HUDEP-2 (cell line): ENCODE measurements around the gene SYPL1.

Source experiments
- DNase-seq, 76 experiments: peaks; one replicate each; lab custom pipeline; 2025; ENCODE audit not compliant: unreplicated experiment in 76 of 76; lab: John Stamatoyannopoulos, UW

Gene SYPL1

DNA sequence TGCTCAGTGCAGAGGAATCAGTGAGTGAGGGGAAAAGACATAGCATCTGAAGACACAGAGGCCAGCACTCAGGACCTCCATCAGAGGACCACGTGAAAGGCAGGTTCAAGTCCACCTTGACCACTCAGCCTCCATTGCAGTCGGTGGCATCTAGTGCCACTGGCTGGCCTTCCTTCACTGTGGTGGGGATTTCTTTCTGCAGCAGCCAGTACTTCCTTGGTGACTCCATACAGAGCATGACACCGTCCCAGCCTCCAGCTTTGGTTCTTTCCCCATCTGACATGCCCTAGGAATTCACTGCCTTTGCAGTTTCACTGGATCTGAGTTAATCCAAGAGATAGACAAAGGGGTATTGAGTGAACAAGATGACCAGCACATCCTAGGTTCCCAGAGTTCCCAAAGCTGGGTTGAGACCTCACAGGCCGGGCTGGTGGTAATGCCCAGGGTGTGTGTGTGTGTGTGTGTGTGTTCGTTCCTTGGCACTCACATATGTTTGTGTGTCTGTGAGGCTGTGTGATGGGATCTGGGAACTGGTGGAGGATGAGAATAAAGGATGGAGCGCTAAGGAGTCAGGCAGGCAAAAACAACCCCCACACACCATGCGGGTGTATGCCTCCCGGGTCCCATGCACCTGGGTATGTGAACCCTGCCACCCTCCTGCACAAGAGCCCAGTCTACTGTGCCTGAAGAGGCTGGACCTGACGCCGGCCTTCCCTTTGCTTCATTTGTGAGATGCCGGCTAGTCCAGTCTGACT, 57.8 kb downstream of the SYPL1 start:
- no peak for DNase-seq

DNA sequence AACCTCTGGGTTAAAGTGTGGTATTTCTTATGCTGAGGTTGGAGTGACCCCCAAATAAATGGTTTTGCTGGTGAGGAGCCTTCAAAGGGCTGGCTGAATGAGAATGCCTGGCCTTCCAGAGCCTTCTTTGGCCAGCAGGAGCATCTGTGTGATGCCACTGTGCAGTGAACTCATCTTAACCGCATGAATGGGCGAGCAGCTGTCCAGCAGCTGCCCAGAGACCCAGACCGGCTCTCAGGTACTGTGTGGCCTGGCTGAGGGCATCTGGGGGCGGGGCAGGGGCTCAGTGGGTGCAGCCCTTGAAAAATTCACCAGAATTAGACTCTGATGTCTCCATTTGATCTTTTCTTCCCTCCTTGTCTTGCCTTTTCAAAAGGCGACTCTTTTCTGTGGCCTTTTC, 59.0 kb downstream of the SYPL1 start:
- no peak for DNase-seq

DNA sequence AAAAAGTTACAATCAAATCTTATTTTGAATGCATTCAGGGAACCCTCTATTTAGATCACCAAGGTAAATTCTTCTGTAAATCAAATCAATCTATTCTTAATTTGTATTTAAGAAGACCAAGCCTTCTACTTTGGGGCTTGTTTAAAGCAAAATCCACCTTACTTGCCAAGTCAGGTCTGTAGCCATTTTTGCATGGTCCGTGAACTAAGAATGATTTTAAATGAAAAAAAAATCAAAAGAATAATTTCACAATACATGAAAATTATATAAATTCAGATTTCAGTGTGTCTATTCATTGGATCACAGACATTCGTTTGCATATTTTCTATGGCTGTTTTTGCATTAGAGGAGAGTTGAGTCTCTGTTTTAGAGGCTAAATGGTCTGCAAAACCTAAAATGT, 59.4 kb downstream of the SYPL1 start:
- DNase-seq, result no peak

DNA sequence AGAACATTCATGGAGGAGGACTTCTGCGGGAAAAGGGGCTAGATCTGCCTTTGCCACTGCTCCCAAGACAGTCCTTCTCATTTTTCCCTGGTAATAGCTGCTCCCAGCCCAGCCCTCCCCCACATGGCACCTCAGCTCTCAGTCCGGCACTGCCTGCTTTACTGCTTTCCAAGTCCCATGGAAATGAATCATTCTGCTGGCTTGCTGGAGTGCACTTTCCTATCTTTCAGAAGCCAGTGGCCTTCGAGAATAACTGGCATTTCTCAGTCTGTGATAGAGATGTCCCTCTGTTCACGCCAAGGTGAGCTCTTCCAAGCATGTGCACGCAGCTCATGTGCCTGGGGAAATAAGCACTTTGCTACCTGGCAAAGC, 61.4 kb downstream of the SYPL1 start:
- DNase-seq, result no peak

DNA sequence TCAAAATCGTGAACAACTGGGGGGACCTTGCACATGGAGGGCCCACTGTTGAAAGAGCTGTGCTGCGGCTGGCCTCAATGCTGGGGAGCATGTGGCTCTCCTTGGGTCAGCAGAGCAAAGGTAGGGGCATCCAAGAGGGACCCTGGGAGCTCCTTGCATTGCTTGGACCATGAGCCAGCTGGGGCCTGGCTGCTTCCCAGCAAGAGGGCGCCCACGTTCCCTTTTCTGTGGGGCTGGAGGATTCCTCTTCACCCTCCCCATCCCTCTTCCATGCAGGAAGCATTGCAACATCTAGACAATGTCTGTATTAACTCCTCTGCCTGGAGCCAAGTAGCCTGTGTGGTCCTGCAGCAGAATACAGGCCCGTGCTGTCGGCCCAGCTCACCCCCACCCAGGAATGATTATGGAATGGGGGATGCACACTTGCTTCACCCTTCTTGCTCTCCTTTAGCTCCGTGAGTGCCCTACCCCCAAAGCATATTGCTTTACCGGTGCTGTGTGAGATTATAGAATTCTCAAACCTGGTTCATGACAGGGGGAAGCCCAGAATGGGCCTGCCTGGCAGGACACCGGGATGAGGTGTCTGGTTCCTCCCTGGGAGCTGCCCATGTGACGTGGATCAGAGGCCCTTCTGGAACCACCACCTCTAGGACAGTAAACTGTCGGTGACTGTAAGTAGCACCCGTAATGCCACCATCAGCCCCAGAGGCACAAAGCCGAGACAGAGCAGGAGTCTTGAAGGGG, 61.9 kb downstream of the SYPL1 start:
- no peak for DNase-seq

DNA sequence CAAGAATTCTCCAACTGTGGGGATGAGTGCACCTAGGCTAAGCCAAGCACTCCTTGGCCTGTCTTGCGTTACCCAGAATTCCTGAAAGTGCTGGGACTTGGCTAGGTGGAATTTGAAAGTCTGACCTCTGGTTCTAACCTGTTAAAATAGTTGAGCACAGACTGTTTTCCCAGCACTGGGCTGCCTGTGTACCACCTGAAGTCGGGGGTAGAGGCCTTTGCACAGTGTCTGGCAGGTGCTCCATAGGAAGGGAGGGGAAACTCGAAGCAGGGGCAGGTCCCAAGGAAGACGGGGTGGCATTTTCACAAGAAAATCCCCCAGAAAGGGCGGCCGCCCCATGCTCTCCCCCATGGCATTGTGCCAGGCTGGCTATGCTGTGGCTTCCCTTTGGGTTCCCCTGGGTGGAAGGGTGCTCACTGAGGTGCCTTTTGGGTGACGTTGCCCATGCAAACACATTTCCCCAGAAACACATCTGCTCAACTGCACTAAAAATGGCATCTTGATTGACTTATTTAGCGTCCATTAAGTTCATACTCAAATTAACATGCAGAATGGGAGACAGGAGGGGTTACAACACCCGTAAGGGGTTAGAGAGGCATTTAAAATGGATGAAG, 62.9 kb downstream of the SYPL1 start:
- DNase-seq, result no peak

DNA sequence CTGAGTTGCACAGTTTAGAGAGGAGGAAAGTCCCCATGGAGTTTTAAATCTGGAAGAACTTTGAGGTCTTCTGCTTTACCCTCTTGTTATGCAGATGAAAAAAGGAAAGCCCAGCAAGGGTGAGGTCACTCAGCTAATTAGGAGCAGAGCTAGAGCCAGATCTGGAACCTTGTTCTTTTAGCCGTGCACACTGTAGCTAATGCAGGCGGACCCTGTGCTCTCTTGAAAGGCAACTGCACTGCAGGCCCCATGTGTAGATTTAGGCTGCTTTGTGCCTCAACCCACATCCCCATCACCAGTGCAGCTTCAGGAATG, 63.4 kb downstream of the SYPL1 start:
- no peak for DNase-seq

DNA sequence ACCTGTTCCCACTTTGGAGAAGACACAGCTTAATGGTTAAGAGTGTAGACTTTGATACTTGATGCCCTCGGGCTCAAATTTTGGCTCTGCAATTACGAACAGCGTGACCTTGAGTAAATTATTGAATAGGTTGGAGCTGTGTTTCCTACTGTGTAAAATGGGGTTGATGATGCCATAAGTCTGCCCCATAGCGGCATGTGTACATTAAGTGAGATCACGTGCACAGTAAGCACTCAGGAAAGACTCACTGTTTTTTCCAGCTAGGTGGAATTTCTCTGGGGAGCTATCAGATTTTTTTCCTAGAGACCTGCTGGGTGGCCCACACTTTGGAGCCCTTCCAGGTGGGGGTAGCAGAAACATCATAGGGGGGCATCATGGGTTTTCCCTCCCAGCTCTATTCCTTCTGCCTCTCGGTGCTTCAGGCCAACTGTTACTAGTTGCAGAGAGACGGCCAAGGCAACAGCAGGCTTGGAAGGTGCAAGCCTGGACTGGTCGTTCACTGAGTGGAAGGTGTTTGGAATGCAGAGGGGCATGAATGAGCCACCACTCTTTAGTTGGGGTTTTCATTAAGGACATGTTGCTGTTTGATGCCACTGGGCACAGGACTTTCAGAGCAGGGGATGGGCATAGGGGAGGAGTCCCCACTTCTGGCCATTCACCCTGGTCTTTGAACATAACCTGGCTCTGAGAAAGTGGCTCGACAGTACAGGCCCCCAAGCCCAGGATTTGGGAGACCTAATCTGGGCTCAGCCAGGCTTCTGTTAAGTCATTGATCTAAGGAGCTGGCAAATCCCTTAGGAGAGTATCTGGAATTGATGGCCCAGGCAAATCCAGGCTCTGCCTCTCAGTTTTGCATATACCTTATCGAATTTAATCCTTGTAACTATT, 64.0 kb downstream of the SYPL1 start:
- no peak for DNase-seq

DNA sequence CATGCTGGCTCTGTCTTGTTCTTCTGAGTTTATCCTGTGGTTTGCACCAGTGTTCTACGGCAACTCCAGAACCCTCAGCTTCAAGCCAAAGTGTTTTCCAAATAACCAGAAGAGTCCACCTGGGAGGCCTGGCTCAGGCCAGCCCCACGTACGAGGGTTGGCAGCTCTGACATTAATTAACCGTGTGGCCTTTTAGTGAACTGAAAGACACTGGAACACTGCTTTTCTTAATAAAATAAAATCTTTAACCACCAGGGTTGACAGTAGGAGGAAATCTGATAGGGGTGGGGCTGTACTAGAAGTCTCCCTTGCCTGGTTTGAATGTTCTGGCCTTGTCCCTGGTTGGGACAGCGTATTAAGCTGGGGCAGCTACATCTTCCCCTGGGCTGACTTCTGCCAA, 64.9 kb downstream of the SYPL1 start:
- no peak for DNase-seq

DNA sequence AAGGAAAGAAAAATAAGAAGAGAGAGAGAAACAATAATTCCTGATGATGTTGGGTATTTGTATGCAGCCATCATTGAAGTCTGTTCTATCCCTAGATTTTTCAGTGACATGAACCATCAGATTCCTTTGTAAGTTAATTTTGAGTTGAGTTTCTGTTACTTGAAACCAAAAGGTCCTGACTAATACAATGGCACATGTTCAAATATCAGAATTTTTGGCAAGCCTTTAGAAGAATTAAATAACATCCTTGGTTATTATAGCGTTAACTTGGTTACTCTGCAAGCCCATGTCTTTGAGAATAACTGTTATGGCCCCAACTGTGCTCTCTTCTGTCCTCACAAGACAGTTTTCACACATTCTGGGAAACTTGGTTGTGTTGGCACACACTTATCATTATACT, 66.5 kb downstream of the SYPL1 start:
- no peak for DNase-seq

DNA sequence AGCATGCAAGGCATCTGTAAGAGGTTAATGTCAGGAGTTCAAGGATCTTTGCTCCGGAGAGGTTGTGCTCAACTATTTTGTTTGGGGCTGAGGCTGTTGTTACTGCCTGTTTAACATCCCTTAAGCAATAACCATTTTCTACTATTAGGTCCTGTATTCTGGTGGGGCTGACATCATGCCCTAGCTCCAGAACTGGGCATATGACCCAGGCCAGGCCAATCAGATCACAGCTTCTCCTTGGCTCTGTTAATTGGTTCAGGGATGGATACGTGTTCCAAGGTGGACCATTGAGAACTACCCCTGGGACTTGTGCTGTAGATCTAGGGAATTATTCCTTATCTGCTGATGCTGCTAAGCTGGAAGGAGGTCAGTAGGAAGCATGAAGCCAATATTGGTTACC, 67.0 kb downstream of the SYPL1 start:
- DNase-seq, result no peak

DNA sequence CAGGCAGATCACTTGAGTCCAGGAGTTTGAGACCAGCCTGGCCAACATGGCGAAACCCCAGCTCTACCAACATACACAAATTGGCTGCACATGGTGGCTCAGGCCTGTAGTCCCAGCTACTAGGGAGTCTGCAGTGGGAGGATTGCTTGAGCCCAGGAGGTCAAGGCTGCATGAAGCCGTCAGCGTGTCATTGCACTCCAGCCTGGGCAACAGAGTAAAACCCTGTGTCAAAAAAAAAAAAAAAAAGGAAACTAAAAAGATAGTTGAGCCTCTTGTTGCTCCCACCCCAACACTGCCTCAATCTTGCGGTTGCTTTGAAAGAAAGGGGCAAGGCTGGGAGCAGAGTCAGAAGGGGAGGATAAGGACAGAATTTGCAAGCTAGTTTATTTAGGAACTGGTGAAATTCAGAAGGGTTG, 69.9 kb downstream of the SYPL1 start:
- DNase-seq, result no peak

DNA sequence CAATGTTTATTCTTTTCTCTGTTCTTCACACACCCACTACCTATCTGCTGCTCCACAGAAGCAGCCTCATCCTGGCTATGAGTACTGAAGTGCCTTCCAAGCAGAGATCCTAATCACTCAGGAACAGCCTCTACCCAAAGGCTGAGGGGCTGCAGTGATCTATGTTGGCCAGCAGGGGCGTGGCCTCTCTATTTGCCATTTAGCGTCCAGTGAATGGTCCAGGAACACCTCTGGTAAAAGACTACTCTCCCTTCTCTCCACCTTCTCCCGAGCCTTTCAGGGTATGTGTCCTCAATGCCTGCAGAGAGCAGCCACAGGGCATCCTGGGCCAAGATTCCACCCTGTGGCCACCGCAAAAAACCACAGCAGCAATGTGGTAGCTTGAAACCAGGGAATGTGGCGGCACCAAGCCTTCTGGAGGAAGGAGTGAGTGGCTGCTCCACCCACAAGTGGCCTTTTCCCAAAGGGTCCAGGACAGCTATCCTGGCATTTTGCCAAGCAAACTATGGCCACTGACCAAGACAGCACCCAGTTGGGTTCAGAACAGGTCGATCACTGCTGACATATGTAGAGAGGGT, 70.9 kb downstream of the SYPL1 start:
- DNase-seq, result peak in 59 of 76 experiments; percentile 1 to 62 (median 30)
